HepG2 (cell line): Measurements from ENCODE around the gene TCOF1. TPM values are rescaled to one million over a fixed set of nuclear protein-coding genes. Genes with fewer than 3 reads are reported as not detected.
A peak's percentile ranks its signal among the peaks of the same experiment; 100 is the strongest.

Experiments
- ARNTL ChIP-seq: sonication (generic); formaldehyde crosslinking; IDR thresholded peaks from 2 replicates; pipeline ENCODE4 v1.4.0; 2020; ENCODE audit warnings: mild to moderate bottlenecking, missing genetic modification reagents
- FOXA3 ChIP-seq: IDR thresholded peaks from 2 replicates; pipeline ENCODE4 v1.6.1; 2016; ENCODE audit warnings: missing genetic modification reagents, missing compliant biosample characterization
- GATAD1 ChIP-seq: IDR thresholded peaks from 2 replicates; pipeline ENCODE4 v1.6.1; 2016; ENCODE audit warnings: missing genetic modification reagents, missing compliant biosample characterization
- GRHL1 ChIP-seq: sonication (generic); formaldehyde crosslinking; conservative IDR thresholded peaks from 2 replicates; pipeline ENCODE4 v1.8.0; 2022; ENCODE audit warnings: missing genetic modification reagents
- KDM1A ChIP-seq: IDR thresholded peaks from 2 replicates; pipeline ENCODE4 v1.6.1; 2016; ENCODE audit warnings: missing compliant biosample characterization
- KDM3A ChIP-seq: IDR thresholded peaks from 2 replicates; pipeline ENCODE4 v1.6.1; 2018; ENCODE audit warnings: low read depth, missing compliant biosample characterization
- KDM6A ChIP-seq: IDR thresholded peaks from 2 replicates; pipeline ENCODE4 v1.6.1; 2016; ENCODE audit warnings: low read depth
- MBD4 ChIP-seq: IDR thresholded peaks from 2 replicates; pipeline ENCODE4 v1.6.1; 2012; ENCODE audit warnings: low read length, inconsistent platforms, borderline replicate concordance
- MXD1 ChIP-seq: sonication (generic); formaldehyde crosslinking; IDR thresholded peaks from 2 replicates; pipeline ENCODE4 v1.4.0; 2020; ENCODE audit warnings: mild to moderate bottlenecking, missing genetic modification reagents
- MXI1 ChIP-seq: IDR thresholded peaks from 3 replicates; pipeline ENCODE4 v1.6.1; 2012; ENCODE audit warnings: low read depth, low read length, inconsistent platforms, borderline replicate concordance
- SP1 ChIP-seq, 2 experiments: fragments of 450-650 bp in 1 of 2; sonication (generic) in 1 of 2; formaldehyde crosslinking in 1 of 2; IDR thresholded peaks; 2 replicates each; pipeline versions ENCODE4 v1.4.0 to v1.6.1; 2016 to 2020; ENCODE audit warnings: missing genetic modification reagents in 1 of 2
- SRF ChIP-seq: IDR thresholded peaks from 2 replicates; pipeline ENCODE4 v1.6.1; 2011; ENCODE audit warnings: mild to moderate bottlenecking, low read depth, low read length, moderate library complexity
- THAP7 ChIP-seq: sonication (generic); formaldehyde crosslinking; IDR thresholded peaks from 2 replicates; pipeline ENCODE4 v1.8.1; 2023; ENCODE audit warnings: mild to moderate bottlenecking, missing genetic modification reagents
- ZFP62 ChIP-seq: sonication (generic); formaldehyde crosslinking; IDR thresholded peaks from 2 replicates; pipeline ENCODE4 v1.4.0; 2020; ENCODE audit warnings: missing genetic modification reagents
- ZNF143 ChIP-seq: sonication (generic); formaldehyde crosslinking; IDR thresholded peaks from 2 replicates; pipeline ENCODE4 v1.4.0; 2020; ENCODE audit warnings: missing genetic modification reagents
- ZNF234 ChIP-seq: sonication (generic); formaldehyde crosslinking; conservative IDR thresholded peaks from 2 replicates; pipeline ENCODE4 v1.5.1; 2020; ENCODE audit warnings: mild to moderate bottlenecking, missing genetic modification reagents
- ZNF329 ChIP-seq: sonication (generic); formaldehyde crosslinking; IDR thresholded peaks from 2 replicates; pipeline ENCODE4 v1.9.0; 2021; ENCODE audit warnings: low read depth, mild to moderate bottlenecking, missing genetic modification reagents
- ZNF687 ChIP-seq: sonication (generic); formaldehyde crosslinking; IDR thresholded peaks from 2 replicates; pipeline ENCODE4 v1.5.1; 2020; ENCODE audit warnings: mild to moderate bottlenecking, missing genetic modification reagents, moderate library complexity
- polyA plus RNA-seq, 8 experiments: library from polyadenylated mRNA; depleted of rRNA in 3 of 8; stranded (reverse) in 7 of 8; unstranded in 1 of 8; fragments of >200 nt; fragmentation: Illumina TruSeq in 4 of 8; extraction: Trizol in 4 of 8; gene quantifications; 2 replicates each; pipeline versions ENCODE4 v1.2.1 to v1.2.3, GENCODE V29; 2011 to 2016; ENCODE audit warnings: low read depth in 4 of 8, missing spikeins in 1 of 8, mixed read lengths in 1 of 8; ENCODE audit not compliant: insufficient read depth in 1 of 8
- total RNA-seq, 5 experiments: library from RNA; depleted of rRNA; stranded (reverse); fragments of >200 nt; fragmentation: Illumina TruSeq; extraction: Trizol; gene quantifications; 2 replicates each; pipeline ENCODE4 v1.2.3, GENCODE V29; 2016; ENCODE audit warnings: low read depth in 1 of 5

The TCOF1 gene
- total and polyA plus RNA-seq, 2 of the 13 experiments (the other 11 are each of a cell fraction or from before 2014, with no cell fraction given), result 10.1 to 41.6 TPM

DNA sequence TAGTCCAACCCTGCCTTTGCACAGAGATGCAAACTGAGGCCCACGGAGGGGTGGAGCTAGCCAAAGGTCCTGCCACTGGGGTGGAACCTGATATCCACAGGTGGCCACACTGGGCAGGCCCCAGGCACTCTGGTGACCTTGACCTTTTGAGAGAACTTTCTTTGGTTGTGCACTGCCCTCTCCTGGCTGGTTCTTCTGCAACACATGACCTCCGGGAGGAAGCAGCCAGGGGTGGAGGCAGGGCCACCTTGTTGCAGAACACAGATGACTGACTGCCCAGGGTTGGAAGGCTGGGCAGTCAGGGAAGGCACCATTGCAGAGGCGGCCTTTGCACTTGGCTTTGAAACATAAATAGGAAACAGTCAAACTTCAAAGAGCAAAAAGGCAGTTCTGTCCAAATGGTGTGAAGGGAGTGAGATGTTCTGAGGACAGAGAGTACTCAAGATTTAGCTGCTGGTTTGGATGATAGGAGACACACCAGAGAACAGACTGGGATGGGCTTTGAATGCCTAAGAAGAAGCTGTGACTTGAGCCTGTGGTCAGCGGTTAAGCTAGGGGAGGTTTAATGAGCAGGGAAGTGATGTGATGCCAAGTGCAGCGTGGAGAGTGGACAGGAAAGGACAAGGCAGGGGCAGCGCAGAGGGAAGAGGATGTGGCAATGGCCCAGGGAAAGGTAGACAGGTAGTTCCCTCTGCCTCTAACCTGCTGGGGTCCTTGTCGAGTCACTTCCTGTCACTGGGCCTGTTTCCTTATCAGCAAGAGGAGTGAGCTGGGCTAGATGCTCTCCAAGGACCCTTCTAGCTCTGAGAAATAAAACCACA, 6.8 kb upstream of the TCOF1 start (continued):
- peak; percentile 68 for TF ChIP-seq ZNF687
- TF ChIP-seq SRF, result no peak
- TF ChIP-seq KDM3A (CRISPR knock-in tag), result peak; percentile 95; the same call in 1 of the 2 replicates
- no peak for TF ChIP-seq ZNF143 (CRISPR knock-in tag)
- 0 out of 2 replicates have a peak, but pooled peaks have one; percentile 29 for TF ChIP-seq KDM1A
- TF ChIP-seq MXD1, result no peak
- no peak for TF ChIP-seq KDM6A
- no peak for TF ChIP-seq MBD4
- no peak for TF ChIP-seq ZNF329 (CRISPR knock-in tag)
- TF ChIP-seq SP1 (IDR thresholded peaks at IDR 0.05), result no peak
- TF ChIP-seq SP1 (CRISPR knock-in tag; IDR thresholded peaks at IDR 0.05), result peak; percentile 70; the same call in 1 of the 2 replicates
- no peak for TF ChIP-seq GRHL1 (CRISPR knock-in tag)
- TF ChIP-seq ZNF234 (CRISPR knock-in tag), result no peak
- peak; percentile 15; the same call in 1 of the 3 replicates for TF ChIP-seq MXI1
- TF ChIP-seq ARNTL, result peak; percentile 61; the same call in 1 of the 2 replicates
- TF ChIP-seq FOXA3 (CRISPR knock-in tag), result peak; percentile 72
- peak; percentile 71 for TF ChIP-seq GATAD1 (CRISPR knock-in tag)
- no peak for TF ChIP-seq ZFP62 (CRISPR knock-in tag)
- 0 out of 2 replicates have a peak, but pooled peaks have one; percentile 21 for TF ChIP-seq THAP7 (CRISPR knock-in tag)
